Endothelial cell of umbilical vein (primary cell): ENCODE results near the gene ANKH. TPM values are rescaled to one million over a fixed set of nuclear protein-coding genes. Genes with fewer than 3 reads are reported as not detected.

Experiments used
- BruUV-seq: library from RNA; stranded (reverse); fragments of 400-500 nt; replicated peaks from 2 replicates; lab custom pipeline; 2021; lab: Mats Ljungman, UMichigan
- CTCF ChIA-PET: fragments of 300-600, 350-600 bp; sonication (Branson Sonifier 250); formaldehyde crosslinking; loops from one replicate; lab custom pipeline; 2021; ENCODE audit warnings: antibody characterized with exemption, inconsistent platforms; lab: Charles Lee
- POLR2A ChIA-PET: fragments of 300-600, 350-600 bp; sonication (Branson Sonifier 250); formaldehyde crosslinking; loops from one replicate; lab custom pipeline; 2021; ENCODE audit warnings: antibody characterized with exemption, inconsistent platforms; lab: Charles Lee
- DNase-seq: peaks from one replicate; pipeline ENCODE4 v3.0.0-alpha.2; 2011; ENCODE audit warnings: low read depth, low spot score
- FAIRE-seq: peaks from 2 replicates; lab custom pipeline; 2011; peaks lifted over from hg19 to GRCh38; lab: Jason Lieb, UNC
- H2AFZ ChIP-seq: 2 replicates; pipeline ENCODE4 v1.6.0; 2012; ENCODE audit warnings: low read depth, low read length, control low read depth, inconsistent platforms
- H3K27ac ChIP-seq: 2 replicates; pipeline ENCODE4 v1.5.1; 2011; ENCODE audit warnings: low read depth, mild to moderate bottlenecking, control low read depth, low read length, moderate library complexity; ENCODE audit not compliant: insufficient read depth
- H3K27me3 ChIP-seq, 2 experiments: 2 replicates each; pipeline versions ENCODE4 v1.6.0 to v1.6.1; 2011; ENCODE audit warnings: low read length in 2 of 2, mixed read lengths in 1 of 2; ENCODE audit not compliant: control insufficient read depth in 2 of 2, insufficient read depth in 2 of 2
- H3K36me3 ChIP-seq, 2 experiments: 2 replicates in 1 of 2; 3 replicates in 1 of 2; pipeline ENCODE4 v1.5.1; 2011; ENCODE audit warnings: low read length in 2 of 2, mild to moderate bottlenecking in 1 of 2, moderate library complexity in 1 of 2; ENCODE audit not compliant: control insufficient read depth in 2 of 2, insufficient read depth in 2 of 2; ENCODE audit errors: extremely low read depth in 1 of 2
- H3K4me1 ChIP-seq: 3 replicates; pipeline ENCODE4 v1.5.1; 2011; ENCODE audit warnings: mild to moderate bottlenecking, low read length; ENCODE audit not compliant: control insufficient read depth, insufficient read depth; ENCODE audit errors: extremely low read depth
- H3K4me2 ChIP-seq: 2 replicates; pipeline ENCODE4 v1.6.1; 2011; ENCODE audit warnings: low read length, control low read depth, mixed read lengths; ENCODE audit not compliant: insufficient read depth
- H3K4me3 ChIP-seq, 3 experiments: fragments of 200-600 bp in 1 of 3; sonication (generic), shearing (Covaris generic) in 1 of 3; replicated peaks in 1 of 3; 2 replicates each; pipeline ENCODE4 v1.5.1; 2011 to 2016; ENCODE audit warnings: control low read depth in 3 of 3, low read length in 3 of 3, mild to moderate bottlenecking in 2 of 3, inconsistent platforms in 1 of 3, low read depth in 1 of 3, moderate library complexity in 1 of 3; ENCODE audit not compliant: insufficient read depth in 1 of 3
- H3K79me2 ChIP-seq: 2 replicates; pipeline ENCODE4 v1.6.0; 2012; ENCODE audit warnings: low read length, inconsistent platforms; ENCODE audit not compliant: control insufficient read depth, insufficient read depth
- H3K9ac ChIP-seq: replicated peaks from 2 replicates; pipeline ENCODE3; 2011; ENCODE audit warnings: low read length, control low read depth; ENCODE audit not compliant: insufficient read depth; ENCODE audit errors: extremely low read depth
- H3K9me1 ChIP-seq: replicated peaks from 3 replicates; pipeline ENCODE4 v1.6.0; 2011; ENCODE audit warnings: mild to moderate bottlenecking, low read length; ENCODE audit not compliant: control insufficient read depth, insufficient read depth; ENCODE audit errors: extremely low read depth
- H3K9me3 ChIP-seq: replicated peaks from 2 replicates; pipeline ENCODE4 v1.5.1; 2012; ENCODE audit warnings: low read length, inconsistent platforms; ENCODE audit not compliant: control insufficient read depth, insufficient read depth
- H4K20me1 ChIP-seq: replicated peaks from 2 replicates; pipeline ENCODE3; 2011; ENCODE audit warnings: mild to moderate bottlenecking, low read length; ENCODE audit not compliant: control insufficient read depth, insufficient read depth; ENCODE audit errors: extremely low read depth
- EZH2 ChIP-seq: IDR thresholded peaks from 2 replicates; pipeline ENCODE4 v1.6.1; 2012; ENCODE audit warnings: borderline replicate concordance, low read depth, mild to moderate bottlenecking, moderate library complexity, low read length, inconsistent platforms; ENCODE audit not compliant: severe bottlenecking
- FOS ChIP-seq: IDR thresholded peaks from 2 replicates; pipeline ENCODE4 v1.6.1; 2011; ENCODE audit warnings: mild to moderate bottlenecking, low read length, moderate library complexity, borderline replicate concordance; ENCODE audit not compliant: insufficient read depth
- GATA2 ChIP-seq: IDR thresholded peaks from 2 replicates; pipeline ENCODE4 v1.7.0; 2011; ENCODE audit warnings: low read depth, mild to moderate bottlenecking, moderate library complexity, mixed read lengths, low read length; ENCODE audit not compliant: insufficient read length, insufficient read depth
- JUN ChIP-seq: IDR thresholded peaks from 2 replicates; pipeline ENCODE4 v1.6.1; 2011; ENCODE audit warnings: borderline replicate concordance, low read depth; ENCODE audit not compliant: insufficient read length, insufficient read depth
- MAX ChIP-seq: IDR thresholded peaks from 2 replicates; pipeline ENCODE4 v1.6.1; 2011; ENCODE audit not compliant: insufficient read depth, insufficient read length
- MYC ChIP-seq: IDR thresholded peaks from one replicate; pipeline ENCODE4 v1.6.1; 2011; ENCODE audit warnings: mild to moderate bottlenecking, low read depth, low read length
- POLR2A ChIP-seq: IDR thresholded peaks from 2 replicates; pipeline ENCODE4 v1.6.1; 2012; ENCODE audit warnings: low read depth, mild to moderate bottlenecking, control low read depth, low read length
- POLR2AphosphoS5 ChIP-seq: IDR thresholded peaks from 2 replicates; pipeline ENCODE4 v1.6.1; 2012; ENCODE audit warnings: low read depth, mild to moderate bottlenecking, control low read depth, low read length, moderate library complexity; ENCODE audit not compliant: insufficient read depth
- dilution Hi-C: fragments of 300-500 bp; cut with MboI; formaldehyde crosslinking; loops from one replicate; pipeline ENCODE4 v1.15.0; 2019; ENCODE audit warnings: low sequenced_read_pairs; ENCODE audit not compliant: extremely low pct_ligation_motif_present
- intact Hi-C: fragments of 100-400 bp; cut with micrococcal nuclease; formaldehyde crosslinking; loops from one replicate; pipeline ENCODE4 v1.10.0; 2022
- polyA plus RNA-seq, 4 experiments: library from polyadenylated mRNA; depleted of rRNA in 3 of 4; stranded (reverse) in 3 of 4; unstranded in 1 of 4; fragments of >200 nt; gene quantifications; 2 replicates each; pipeline versions ENCODE4 v1.2.1 to v1.2.3, GENCODE V29; 2011 to 2012; ENCODE audit warnings: missing spikeins in 1 of 4
- total RNA-seq: library from RNA; stranded (reverse); gene quantifications from 2 replicates; pipeline ENCODE4 v1.2.3, GENCODE V29; 2021
- TF ChIP-seq, protein P1 (sequence below), 2 donors: IDR thresholded peaks; 1 replicate in 1 of 2; 2 replicates in 1 of 2; pipeline ENCODE4 v1.5.1; 2011; ENCODE audit warnings: low read length in 2 of 2, mild to moderate bottlenecking in 2 of 2, moderate library complexity in 2 of 2, control low read depth in 1 of 2, inconsistent platforms in 1 of 2, low read depth in 1 of 2; ENCODE audit not compliant: insufficient read depth in 1 of 2; ENCODE audit errors: extremely low read depth in 1 of 2

The ANKH gene
- total and polyA plus RNA-seq, 2 donors (not counting 3 experiments of a cell fraction or from before 2014, with no cell fraction given): 12.7 to 31.4 TPM

- TF ChIP-seq EZH2: no peak
- no peak for TF ChIP-seq GATA2
- TF ChIP-seq MAX: no peak
- no peak for TF ChIP-seq POLR2A
- TF ChIP-seq JUN: no peak
- TF ChIP-seq MYC: no peak
- TF ChIP-seq FOS: no peak
- TF ChIP-seq POLR2AphosphoS5: no peak
- TF ChIP-seq, protein P1, sequence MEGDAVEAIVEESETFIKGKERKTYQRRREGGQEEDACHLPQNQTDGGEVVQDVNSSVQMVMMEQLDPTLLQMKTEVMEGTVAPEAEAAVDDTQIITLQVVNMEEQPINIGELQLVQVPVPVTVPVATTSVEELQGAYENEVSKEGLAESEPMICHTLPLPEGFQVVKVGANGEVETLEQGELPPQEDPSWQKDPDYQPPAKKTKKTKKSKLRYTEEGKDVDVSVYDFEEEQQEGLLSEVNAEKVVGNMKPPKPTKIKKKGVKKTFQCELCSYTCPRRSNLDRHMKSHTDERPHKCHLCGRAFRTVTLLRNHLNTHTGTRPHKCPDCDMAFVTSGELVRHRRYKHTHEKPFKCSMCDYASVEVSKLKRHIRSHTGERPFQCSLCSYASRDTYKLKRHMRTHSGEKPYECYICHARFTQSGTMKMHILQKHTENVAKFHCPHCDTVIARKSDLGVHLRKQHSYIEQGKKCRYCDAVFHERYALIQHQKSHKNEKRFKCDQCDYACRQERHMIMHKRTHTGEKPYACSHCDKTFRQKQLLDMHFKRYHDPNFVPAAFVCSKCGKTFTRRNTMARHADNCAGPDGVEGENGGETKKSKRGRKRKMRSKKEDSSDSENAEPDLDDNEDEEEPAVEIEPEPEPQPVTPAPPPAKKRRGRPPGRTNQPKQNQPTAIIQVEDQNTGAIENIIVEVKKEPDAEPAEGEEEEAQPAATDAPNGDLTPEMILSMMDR (IDR thresholded peaks at IDR 0.05; ENCODE audit: extremely low read depth in 1 of 2, insufficient read depth in 1 of 2, low read depth in 1 of 2, low read length in 2 of 2): no peak
- Histone ChIP-seq H3K4me2 (no peak overlapping the region), H3K27me3 (no peaks in the 10 kb centered on the region), H3K27ac (no peak overlapping the region), H3K79me2 (no peaks in the 10 kb centered on the region), H3K4me1 (peaks cover 3% of the 10 kb centered on the region), H3K9me3 (no peaks in the 10 kb centered on the region), H3K36me3 (no peaks in the 10 kb centered on the region), H2AFZ (no peak overlapping the region), H3K9me1 (no peaks in the 10 kb centered on the region), H3K9ac (no peak overlapping the region), H3K4me3 (no peak overlapping the region), H4K20me1 (no peaks in the 10 kb centered on the region)
- BruUV-seq: no TSS peak
- DNase-seq: no peak
- dilution Hi-C loops: no loop called here
- POLR2A ChIA-PET: no interaction called here
- intact Hi-C loops: no loop called here
- no peak for FAIRE-seq
- CTCF ChIA-PET: interaction anchor here (0.7 kb wide), 1 partner anchor 9 kb away, joined by 3 read pairs; no protein-coding TSS in a partner anchor
Measured at GRCh38 chr5:14793851-14794250, 77.7 kb downstream of the ANKH start.
